Measurements from ENCODE around the gene METTL26.

GRCh38 chr16:657487-657886 is 21.4 kb upstream of the METTL26 start:
- TF ChIP-seq CTCF (IDR thresholded peaks at IDR 0.05) (no peak), POLR2A (IDR thresholded peaks at IDR 0.05) (no peak)

All from body of pancreas (tissue), 4 donors.